Immature natural killer cell (primary cell): ENCODE data around the gene ZNF652. TPM values are rescaled to one million over a fixed set of nuclear protein-coding genes. Genes with fewer than 3 reads are reported as not detected.
A peak's percentile ranks its signal among the peaks of the same experiment; 100 is the strongest.

Experiments used
- DNase-seq, 3 donors: peaks; one replicate each; pipeline ENCODE4 v3.0.0; 2022; ENCODE audit warnings: mixed read lengths in 1 of 3
- H3K27ac Mint-ChIP-seq, 6 donors: one replicate each; pipeline ENCODE4 v1.8.0; 2020; ENCODE audit warnings: mixed read lengths in 6 of 6, mild to moderate bottlenecking in 5 of 6, inconsistent platforms in 4 of 6, moderate library complexity in 3 of 6
- H3K27me3 Mint-ChIP-seq, 3 donors: one replicate each; pipeline ENCODE4 v1.8.0; 2020 to 2021; ENCODE audit warnings: low read depth in 3 of 3, mild to moderate bottlenecking in 3 of 3, mixed read lengths in 3 of 3, moderate library complexity in 3 of 3, inconsistent platforms in 1 of 3
- H3K36me3 Mint-ChIP-seq, 3 donors: one replicate each; pipeline ENCODE4 v1.8.0; 2020; ENCODE audit warnings: mixed read lengths in 3 of 3, inconsistent platforms in 2 of 3, mild to moderate bottlenecking in 2 of 3
- H3K4me1 Mint-ChIP-seq, 2 donors: one replicate each; pipeline ENCODE4 v1.8.0; 2020; ENCODE audit warnings: inconsistent platforms in 2 of 2, mild to moderate bottlenecking in 2 of 2, mixed read lengths in 2 of 2, moderate library complexity in 1 of 2
- H3K4me3 Mint-ChIP-seq, 5 donors: one replicate each; pipeline ENCODE4 v1.8.0; 2020; ENCODE audit warnings: mild to moderate bottlenecking in 5 of 5, mixed read lengths in 5 of 5, inconsistent platforms in 3 of 5, moderate library complexity in 3 of 5
- H3K9me3 Mint-ChIP-seq, 6 donors: one replicate each; pipeline ENCODE4 v1.8.0; 2020; ENCODE audit warnings: mild to moderate bottlenecking in 6 of 6, mixed read lengths in 6 of 6, inconsistent platforms in 4 of 6, moderate library complexity in 3 of 6
- polyA plus RNA-seq, 3 donors: library from polyadenylated mRNA; unstranded; fragments of 300-500 nt; fragmentation: Illumina TruSeq; gene quantifications; one replicate each; pipeline ENCODE4 v1.2.3, GENCODE V29; 2021

ZNF652 gene
- polyA plus RNA-seq, 3 donors from 2014 or later: 9.7 to 25.8 (median 16.0) TPM

DNA sequence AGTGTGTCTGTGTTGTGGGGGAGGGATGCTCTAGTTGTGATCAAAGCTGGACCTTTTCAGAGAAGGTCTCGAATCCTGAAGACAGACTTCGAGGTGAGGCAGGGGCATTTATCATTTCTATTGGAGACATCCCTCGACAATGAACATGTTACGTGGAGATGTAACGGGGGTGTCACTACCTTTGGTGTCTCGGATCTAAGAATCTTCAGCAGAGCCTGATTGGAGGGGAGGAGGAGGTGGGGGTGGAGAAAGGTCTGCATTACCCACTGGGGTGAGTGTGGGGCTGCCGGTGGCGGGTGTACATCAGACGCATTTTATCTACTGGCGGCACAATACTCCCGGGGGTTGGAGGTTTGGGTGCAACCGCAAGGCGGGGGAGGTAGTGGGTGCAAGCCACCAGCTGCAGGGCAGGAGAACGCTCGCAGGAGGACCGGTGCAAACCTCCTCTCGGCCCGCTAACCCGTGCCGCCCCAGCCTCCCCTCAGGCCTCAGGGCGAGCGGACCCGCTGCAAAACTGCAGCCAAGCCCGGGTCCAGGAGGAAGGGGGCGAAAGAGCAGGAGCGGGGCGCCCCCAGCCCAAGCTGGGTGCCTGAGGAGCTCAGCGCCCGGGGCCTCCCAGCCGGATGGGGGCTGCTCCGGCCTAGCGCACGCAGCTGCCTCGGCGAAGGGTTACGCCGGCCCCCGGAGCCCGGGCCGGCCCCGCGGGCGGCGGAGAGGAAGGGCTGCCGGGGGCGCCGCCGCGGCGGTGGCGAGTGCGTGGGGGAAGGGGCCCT lies 735 bp downstream of the ZNF652 start:
- Mint-ChIP-seq H3K27me3 (peaks cover 14 to 17% (median 15%) of the 10 kb centered on the region in 3 donors), H3K4me3 (peak overlapping the region; percentile 92 to 97 (median 93)), H3K9me3 (no peaks in the 10 kb centered on the region), H3K4me1 (peaks cover 72 to 73% of the 10 kb centered on the region in 2 donors), H3K27ac (peak overlapping the region; percentile 90 to 98 (median 95)), H3K36me3 (peaks cover 0 to 5% (median 0%) of the 10 kb centered on the region in 3 donors)
- DNase-seq: peak; percentile 85 to 88 (median 85)

DNA sequence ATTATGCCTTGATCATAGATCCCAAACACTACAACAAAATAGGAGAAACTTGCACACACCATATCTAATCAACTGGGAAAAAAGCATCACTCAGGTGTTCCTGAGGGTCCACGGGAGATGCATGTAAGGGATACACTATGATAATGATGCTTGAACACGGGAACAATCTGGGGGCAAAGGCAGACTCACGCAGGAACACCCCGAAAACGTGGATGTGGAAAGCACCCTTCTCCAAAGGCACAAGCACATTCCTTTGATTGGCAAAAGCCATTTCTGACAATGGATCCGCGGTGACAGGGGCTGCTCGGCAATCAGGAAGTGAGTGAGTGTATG lies 1.3 kb downstream of the ZNF652 start:
- Mint-ChIP-seq H3K9me3 (no peaks in the 10 kb centered on the region), H3K27me3 (peaks cover 14 to 17% (median 15%) of the 10 kb centered on the region in 3 donors), H3K4me3 (peak overlapping the region; percentile 92 to 97 (median 93)), H3K4me1 (peaks cover 72 to 75% of the 10 kb centered on the region in 2 donors), H3K27ac (peak overlapping the region; percentile 90 to 98 (median 95)), H3K36me3 (peaks cover 0 to 4% (median 0%) of the 10 kb centered on the region in 3 donors)
- DNase-seq: no peak

DNA sequence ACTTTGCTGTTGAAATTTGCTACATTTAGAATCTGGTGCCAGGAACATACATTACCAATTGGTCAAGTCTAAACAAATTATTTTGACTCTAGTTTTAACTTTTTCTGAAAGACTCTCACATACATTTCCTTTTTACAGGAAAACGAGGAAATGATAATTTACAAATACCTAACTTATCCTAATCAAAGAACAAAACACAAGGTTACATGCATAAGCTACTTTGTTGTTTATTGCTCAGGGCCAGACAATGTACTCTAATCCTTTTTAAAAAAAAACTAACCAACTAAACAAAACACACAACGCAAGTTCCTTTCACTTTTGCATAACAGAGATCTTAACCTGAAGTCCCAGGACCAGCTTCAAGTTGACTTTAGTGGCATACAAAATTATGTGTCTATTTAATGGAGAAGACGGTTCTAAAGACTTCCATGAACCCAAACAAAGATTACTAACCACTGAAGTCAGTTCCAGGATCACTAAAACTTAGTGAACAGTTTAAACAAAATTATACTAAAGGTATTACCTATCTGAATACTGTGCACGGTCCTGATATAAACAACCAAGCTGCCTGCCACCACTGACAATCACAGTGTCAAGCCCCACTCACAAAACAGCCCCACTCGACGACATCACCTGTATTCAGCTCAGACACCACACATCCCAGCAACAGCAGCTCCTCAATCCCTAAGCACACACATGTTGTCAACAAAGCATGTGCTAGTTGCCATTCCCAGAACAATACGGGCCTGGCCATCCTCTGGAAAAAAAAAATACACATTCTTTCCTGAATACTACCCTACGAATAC lies 1.9 kb downstream of the ZNF652 start:
- Mint-ChIP-seq H3K4me1 (peaks cover 66 to 69% of the 10 kb centered on the region in 2 donors), H3K36me3 (no peaks in the 10 kb centered on the region), H3K27ac (peak overlapping the region; percentile 90 to 98 (median 95)), H3K4me3 (peak overlapping the region; percentile 92 to 97 (median 93)), H3K27me3 (peaks cover 12 to 17% (median 15%) of the 10 kb centered on the region in 3 donors), H3K9me3 (no peaks in the 10 kb centered on the region)
- peak; percentile 19 to 39 (median 34) for DNase-seq

DNA sequence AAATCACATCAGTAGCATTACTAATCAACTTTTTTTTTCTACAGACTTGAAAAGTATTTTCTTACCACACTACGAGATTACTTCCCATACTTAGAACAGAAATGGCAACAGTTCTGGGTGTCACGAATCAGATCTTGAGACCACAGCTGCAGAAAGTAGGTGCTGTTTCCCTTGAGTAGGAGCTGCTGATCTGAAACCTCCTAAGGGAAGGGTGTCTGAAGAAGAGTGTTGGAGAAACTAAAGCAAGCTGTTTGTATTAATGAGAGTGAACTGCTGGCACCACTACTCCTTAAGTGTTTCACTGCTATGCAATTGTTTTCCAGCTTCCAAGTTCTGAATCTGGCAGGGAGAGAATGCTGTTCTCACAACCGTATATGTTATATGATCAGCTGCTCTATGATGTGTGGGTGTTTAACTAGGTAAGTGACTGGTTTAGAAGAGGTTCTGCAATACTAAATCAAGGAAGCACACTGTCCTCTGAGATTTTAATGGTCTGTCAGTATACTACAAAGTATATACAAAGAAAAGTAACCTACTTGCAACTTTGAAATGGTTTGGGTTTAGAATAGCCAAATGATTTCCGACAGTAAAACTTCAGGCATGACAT lies 3.3 kb downstream of the ZNF652 start:
- Mint-ChIP-seq H3K27me3 (peaks cover 12 to 17% (median 15%) of the 10 kb centered on the region in 3 donors), H3K36me3 (no peaks in the 10 kb centered on the region)

DNA sequence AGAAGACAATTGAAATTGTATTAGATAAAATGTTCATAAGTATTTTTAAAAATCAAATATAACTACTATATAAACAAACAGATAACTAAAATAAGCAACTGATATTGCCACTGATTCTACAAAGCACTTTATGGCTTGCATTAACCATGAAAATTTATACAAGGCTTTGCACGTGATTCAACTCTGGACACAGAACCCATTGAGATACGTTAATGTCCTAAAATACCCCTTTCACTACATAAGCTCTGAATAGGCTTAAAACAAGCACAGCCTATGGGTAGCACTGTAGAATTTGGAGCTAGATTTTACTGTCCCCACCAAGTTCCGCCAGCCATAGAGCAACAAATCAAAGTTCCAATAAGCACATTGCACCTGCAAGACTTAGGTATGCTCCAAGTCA lies 4.5 kb downstream of the ZNF652 start:
- H3K4me3 Mint-ChIP-seq: peak overlapping the region in 4 of 5 donors; percentile 75 to 95 (median 93)
- H3K9me3 Mint-ChIP-seq: no peaks in the 10 kb centered on the region
- peak overlapping the region; percentile 90 to 98 (median 95) for H3K27ac Mint-ChIP-seq
- peaks cover 64 to 71% of the 10 kb centered on the region in 2 donors for H3K4me1 Mint-ChIP-seq
- H3K27me3 Mint-ChIP-seq: peaks cover 8 to 13% (median 11%) of the 10 kb centered on the region in 3 donors
- DNase-seq: no peak
- H3K36me3 Mint-ChIP-seq: no peaks in the 10 kb centered on the region

More for the DNA sequence above, 3.3 kb downstream of the ZNF652 start:
- peak overlapping the region; percentile 90 to 98 (median 95) for H3K27ac Mint-ChIP-seq
- peak overlapping the region; percentile 75 to 97 (median 93) for H3K4me3 Mint-ChIP-seq
- H3K9me3 Mint-ChIP-seq: no peaks in the 10 kb centered on the region
- peaks cover 58 to 63% of the 10 kb centered on the region in 2 donors for H3K4me1 Mint-ChIP-seq
- DNase-seq: peak in 2 of 3 donors; percentile 32 to 48

DNA sequence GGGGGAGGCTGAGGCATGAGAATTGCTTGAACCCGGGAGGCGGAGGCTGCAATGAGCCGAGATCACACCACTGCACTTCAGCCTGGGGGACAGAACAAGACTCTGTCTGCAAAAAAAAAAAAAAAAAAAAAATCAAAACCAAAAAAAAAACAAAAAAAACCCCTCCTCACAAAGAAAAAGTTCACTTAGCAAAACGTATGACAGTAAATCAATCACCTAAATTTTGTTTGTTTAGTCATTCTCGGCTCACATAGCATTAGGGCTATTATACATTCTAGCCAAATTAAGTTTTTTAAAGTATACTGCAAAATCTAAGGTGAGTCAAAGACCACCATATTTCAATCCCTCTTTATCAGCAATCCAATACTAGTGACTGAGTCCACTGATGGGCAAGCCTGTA lies 5.7 kb downstream of the ZNF652 start:
- no peaks in the 10 kb centered on the region for H3K9me3 Mint-ChIP-seq
- peaks cover 64 to 72% of the 10 kb centered on the region in 2 donors for H3K4me1 Mint-ChIP-seq
- peaks cover 4 to 9% (median 8%) of the 10 kb centered on the region in 3 donors for H3K27me3 Mint-ChIP-seq
- H3K27ac Mint-ChIP-seq: peak overlapping the region in 3 of 6 donors; percentile 78 to 87 (median 79)
- no peaks in the 10 kb centered on the region for H3K36me3 Mint-ChIP-seq
- no peak for DNase-seq
- H3K4me3 Mint-ChIP-seq: peak overlapping the region in 1 of 5 donors; percentile 4

DNA sequence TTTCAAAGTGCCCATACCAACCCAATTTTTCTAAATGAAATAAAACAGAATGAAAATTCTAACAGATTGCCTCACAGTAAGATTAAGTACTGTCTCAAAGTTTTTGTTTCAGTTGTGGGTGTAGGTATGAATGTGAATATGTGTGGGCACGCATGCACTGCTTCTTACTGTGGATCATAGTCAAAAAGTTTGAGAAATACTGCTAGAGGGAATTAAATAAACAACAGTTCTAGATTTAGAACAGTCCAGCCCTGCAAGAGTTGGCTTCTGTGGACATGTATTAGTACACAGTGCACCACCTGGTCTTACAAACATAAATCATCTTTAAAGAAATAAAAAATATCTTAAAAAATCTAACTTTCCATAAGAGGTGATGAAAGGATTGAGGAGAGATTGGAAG lies 8.4 kb downstream of the ZNF652 start:
- peak overlapping the region in 2 of 5 donors; percentile 33 to 57 for H3K4me3 Mint-ChIP-seq
- H3K27me3 Mint-ChIP-seq: peaks cover 0 to 2% (median 0%) of the 10 kb centered on the region in 3 donors
- H3K4me1 Mint-ChIP-seq: peaks cover 39 to 56% of the 10 kb centered on the region in 2 donors
- H3K27ac Mint-ChIP-seq: peak overlapping the region in 4 of 6 donors; percentile 72 to 86 (median 81)
- DNase-seq: no peak
- peaks cover 3 to 5% (median 5%) of the 10 kb centered on the region in 3 donors for H3K36me3 Mint-ChIP-seq
- H3K9me3 Mint-ChIP-seq: no peaks in the 10 kb centered on the region

DNA sequence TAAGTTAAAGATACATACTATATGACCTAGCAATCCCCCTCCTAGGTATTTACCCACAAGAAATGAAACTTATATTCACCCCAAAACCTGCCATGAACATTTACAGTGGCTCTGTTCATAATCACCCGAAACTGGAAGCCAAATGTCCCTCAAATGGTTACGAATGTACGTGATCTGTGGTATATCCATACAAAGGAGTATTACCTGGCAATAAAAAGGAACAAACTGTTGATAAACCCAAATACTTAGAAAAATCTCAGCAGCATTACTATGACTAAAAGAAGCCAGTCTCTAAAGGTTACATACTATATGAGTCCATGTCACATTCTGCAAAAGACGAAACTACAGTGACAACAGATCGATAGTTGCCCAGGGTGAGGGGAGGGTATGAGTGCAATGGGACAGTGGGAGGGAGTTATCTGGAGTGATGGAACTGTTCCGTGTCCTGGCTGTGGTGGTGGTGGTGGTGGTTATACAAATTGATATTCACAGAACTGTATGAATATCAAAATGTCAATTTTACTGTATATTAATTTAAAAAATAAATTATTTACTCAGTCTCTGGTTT lies 9.4 kb downstream of the ZNF652 start:
- Mint-ChIP-seq H3K9me3 (no peaks in the 10 kb centered on the region), H3K27ac (peak overlapping the region in 4 of 6 donors; percentile 27 to 69 (median 46)), H3K4me1 (peaks cover 31 to 56% of the 10 kb centered on the region in 2 donors), H3K36me3 (peaks cover 3 to 13% (median 7%) of the 10 kb centered on the region in 3 donors), H3K27me3 (peaks cover 0 to 2% (median 0%) of the 10 kb centered on the region in 3 donors), H3K4me3 (peak overlapping the region in 3 of 5 donors; percentile 24 to 39 (median 28))
- DNase-seq: no peak

DNA sequence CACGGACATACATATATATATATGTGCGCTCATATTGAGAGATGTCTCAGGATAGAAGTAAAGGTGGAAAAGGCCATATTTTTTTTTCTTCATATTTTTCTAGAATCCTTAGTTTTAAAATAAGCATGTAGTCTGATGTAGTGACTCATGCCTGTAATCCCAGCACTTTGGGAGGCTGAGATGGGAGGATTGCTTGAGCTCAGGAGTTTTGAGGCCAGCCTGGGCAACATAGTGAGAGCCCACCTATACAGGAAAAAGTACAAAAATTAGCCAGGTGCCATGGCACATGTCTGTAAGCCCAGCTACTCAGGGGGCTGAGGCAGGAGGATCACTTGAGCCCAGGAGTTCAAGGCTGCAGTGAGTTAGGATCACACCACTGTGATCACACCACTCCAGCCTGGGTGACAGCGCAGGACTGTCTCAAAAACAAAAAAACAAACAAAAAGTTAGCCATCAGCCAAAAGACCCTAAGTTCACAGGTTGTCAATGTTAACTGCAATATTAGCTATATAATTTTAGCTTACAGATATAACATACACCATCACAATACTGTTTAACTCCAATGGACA lies 10.4 kb downstream of the ZNF652 start:
- H3K27ac Mint-ChIP-seq: no peak overlapping the region
- H3K9me3 Mint-ChIP-seq: no peaks in the 10 kb centered on the region
- H3K36me3 Mint-ChIP-seq: peaks cover 3 to 13% (median 7%) of the 10 kb centered on the region in 3 donors
- no peak for DNase-seq
- peaks cover 0 to 2% (median 0%) of the 10 kb centered on the region in 3 donors for H3K27me3 Mint-ChIP-seq
- no peak overlapping the region for H3K4me3 Mint-ChIP-seq
- peaks cover 27 to 52% of the 10 kb centered on the region in 2 donors for H3K4me1 Mint-ChIP-seq

DNA sequence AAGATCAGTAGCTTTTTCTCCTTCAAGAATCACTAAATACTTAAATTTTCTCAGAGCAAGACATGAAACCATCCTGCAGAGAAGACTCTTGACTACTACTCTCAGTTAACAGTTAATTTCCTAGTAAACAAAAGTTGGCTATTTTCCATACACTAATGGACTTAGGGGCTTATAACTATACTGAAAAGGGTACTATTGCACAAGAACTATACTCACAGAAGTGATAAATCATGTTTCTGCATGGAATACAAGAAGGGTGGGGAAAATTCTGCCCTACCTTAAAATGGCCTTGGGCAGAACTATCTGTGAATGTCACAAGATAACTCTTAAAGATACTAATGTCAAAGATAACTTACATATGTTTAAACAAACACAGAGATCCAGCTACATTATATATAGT lies 12.5 kb downstream of the ZNF652 start:
- Mint-ChIP-seq H3K27me3 (no peaks in the 10 kb centered on the region), H3K4me1 (peaks cover 30 to 51% of the 10 kb centered on the region in 2 donors), H3K36me3 (peaks cover 3 to 13% (median 7%) of the 10 kb centered on the region in 3 donors), H3K27ac (no peak overlapping the region), H3K4me3 (no peak overlapping the region), H3K9me3 (no peaks in the 10 kb centered on the region)
- no peak for DNase-seq

DNA sequence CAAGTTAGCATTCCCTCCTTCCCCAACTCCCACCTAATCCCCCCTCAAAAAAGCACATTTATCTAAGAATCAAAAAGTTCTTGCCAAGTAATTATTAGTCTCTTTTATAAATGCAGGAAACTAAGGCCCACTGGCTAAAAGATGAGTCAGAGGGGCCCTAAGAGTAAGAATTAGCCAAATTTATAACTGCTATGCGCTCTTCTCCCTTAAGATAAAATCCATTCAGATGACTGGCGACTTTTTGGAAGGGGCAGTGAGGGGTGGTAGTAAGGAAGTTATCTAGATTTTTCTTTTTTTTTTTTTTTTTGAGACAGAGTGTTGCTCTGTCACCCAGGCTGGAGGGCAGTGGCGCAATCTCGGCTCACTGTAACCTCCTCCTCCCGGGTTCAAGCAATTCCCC lies 17.1 kb downstream of the ZNF652 start:
- no peak for DNase-seq
- Mint-ChIP-seq H3K27me3 (peaks cover 0 to 14% (median 8%) of the 10 kb centered on the region in 3 donors), H3K4me1 (peaks cover 47 to 74% of the 10 kb centered on the region in 2 donors), H3K36me3 (peaks cover 3 to 13% (median 7%) of the 10 kb centered on the region in 3 donors), H3K27ac (peak overlapping the region in 3 of 6 donors; percentile 55 to 70 (median 58)), H3K4me3 (peak overlapping the region; percentile 24 to 61 (median 48)), H3K9me3 (no peaks in the 10 kb centered on the region)

DNA sequence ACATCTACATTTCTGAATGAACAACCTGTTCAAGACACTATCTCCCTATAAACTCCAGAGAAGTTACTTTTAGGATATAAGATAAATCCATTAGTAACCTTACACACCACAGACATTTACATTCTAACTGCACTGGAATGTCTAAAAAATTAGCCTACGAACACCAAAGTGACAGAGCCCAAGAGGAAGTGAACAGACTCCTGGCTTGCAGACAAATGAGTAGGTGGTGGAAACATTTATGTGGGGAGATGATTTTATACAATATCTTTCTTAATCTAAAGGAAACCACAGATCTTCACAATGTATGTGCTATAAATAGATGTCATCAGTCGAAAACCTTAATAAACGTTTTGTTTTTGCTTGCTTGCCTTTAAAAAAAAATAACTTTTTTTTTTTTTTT lies 18.8 kb downstream of the ZNF652 start:
- Mint-ChIP-seq H3K4me1 (peaks cover 61 to 77% of the 10 kb centered on the region in 2 donors), H3K36me3 (peaks cover 0 to 5% (median 0%) of the 10 kb centered on the region in 3 donors), H3K9me3 (no peaks in the 10 kb centered on the region), H3K4me3 (peak overlapping the region; percentile 61 to 92 (median 78)), H3K27me3 (peaks cover 4 to 17% (median 8%) of the 10 kb centered on the region in 3 donors), H3K27ac (peak overlapping the region; percentile 79 to 98 (median 93))
- peak; percentile 22 to 46 (median 34) for DNase-seq

DNA sequence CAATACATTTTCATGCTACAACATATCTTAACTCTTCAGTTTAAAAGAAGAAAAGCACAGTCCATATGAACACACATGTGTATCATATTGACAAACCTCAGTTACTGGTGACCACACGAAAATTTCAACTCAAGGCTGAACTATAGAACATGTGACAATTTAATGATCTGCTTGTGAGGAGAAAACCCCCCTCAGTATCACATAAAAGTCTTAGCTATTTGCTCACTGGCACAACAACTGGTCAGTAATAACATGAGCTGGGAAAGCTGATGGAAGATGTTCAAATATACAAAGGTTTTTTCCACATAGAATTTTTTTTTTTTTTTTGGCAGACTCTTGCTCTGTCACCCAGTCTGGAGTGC lies 19.5 kb downstream of the ZNF652 start:
- Mint-ChIP-seq H3K4me1 (peaks cover 66 to 78% of the 10 kb centered on the region in 2 donors), H3K27me3 (peaks cover 4 to 17% (median 8%) of the 10 kb centered on the region in 3 donors), H3K27ac (peak overlapping the region; percentile 79 to 98 (median 93)), H3K4me3 (peak overlapping the region; percentile 61 to 92 (median 78)), H3K9me3 (no peaks in the 10 kb centered on the region), H3K36me3 (no peaks in the 10 kb centered on the region)
- no peak for DNase-seq
